NOMO-1 (cell line): ENCODE results near the gene DNLZ.

Experiments
- DNase-seq, 2 experiments: peaks; one replicate each; lab custom pipeline; 2025; ENCODE audit not compliant: unreplicated experiment in 2 of 2; lab: John Stamatoyannopoulos, UW

The DNLZ gene

GRCh38 chr9:136333486-136333885, 30.1 kb downstream of the DNLZ start:
- DNase-seq, result no peak

GRCh38 chr9:136333045-136333444, 30.5 kb downstream of the DNLZ start:
- no peak for DNase-seq

DNA sequence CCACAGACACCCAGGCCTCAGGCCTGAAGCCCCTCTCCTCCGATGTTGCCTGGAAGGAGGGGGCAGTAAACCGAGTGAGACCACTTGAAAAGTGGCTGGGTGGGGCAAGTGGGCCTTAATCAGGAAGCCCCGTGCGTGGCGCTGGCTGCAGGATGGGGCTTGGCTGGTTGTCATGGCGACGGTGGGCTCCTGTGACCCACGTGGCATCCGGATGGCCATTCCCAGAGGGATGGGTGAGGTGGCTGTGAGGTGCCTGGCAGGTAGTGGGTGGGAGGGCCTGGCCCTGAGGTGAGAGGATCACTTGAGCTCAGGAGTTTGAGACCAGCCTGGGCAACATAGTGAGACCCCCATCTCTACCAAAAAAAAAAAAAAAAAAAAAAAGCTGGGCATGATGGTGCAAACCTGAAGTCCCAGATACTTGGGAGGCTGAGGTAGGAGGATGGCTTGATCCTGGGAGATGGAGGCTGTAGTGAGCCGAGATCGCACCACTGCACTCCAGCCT, 31.0 kb downstream of the DNLZ start:
- no peak for DNase-seq

DNA sequence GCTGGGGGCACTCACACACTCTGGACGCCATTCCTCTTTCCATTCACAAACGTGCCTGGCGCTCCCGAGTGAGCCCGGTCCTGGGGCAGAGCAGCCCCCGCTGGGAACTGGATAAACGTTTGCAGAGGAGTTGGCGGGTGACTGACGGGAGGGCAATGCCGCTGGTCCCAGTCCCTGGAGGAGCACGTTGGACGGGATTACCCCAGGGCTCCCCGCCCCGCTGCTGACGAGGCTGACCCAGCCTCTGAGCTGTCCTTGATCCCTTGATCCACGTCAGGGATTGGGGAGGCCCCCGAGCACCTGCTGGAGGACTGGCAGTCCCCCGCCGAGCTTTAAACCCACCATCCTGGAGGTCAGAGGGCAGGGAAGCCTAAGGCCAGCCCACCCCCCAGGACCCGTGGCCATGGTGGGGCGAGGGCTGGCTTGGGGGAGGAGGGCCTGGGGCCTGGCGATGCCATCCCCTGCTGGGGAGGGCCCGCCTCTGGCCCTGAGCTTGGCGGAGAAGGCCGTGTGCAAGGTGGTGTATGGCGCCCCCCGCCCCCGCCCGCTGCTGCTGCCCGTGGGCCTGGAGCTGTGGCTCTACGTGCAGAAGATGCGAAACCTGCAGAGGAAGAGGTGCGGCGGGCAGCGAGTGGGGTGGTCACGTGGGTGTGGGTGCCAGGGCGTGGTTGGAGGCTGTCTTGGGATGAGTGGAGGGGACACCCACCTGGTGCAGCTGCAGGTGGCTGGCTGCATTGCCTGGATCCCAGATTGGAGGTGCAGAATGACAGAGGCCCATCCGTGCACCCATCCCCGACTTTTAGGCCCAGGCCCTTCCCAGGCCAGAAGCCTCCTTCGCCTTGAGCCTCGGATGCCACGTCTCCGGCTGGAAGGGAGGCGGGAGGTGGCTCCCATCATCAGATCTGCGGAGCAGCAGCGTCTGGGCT, 31.7 kb downstream of the DNLZ start:
- no peak for DNase-seq

- DNase-seq, result no peak
Observed at GRCh38 chr9:136331030-136331429, 32.5 kb downstream of the DNLZ start.

DNA sequence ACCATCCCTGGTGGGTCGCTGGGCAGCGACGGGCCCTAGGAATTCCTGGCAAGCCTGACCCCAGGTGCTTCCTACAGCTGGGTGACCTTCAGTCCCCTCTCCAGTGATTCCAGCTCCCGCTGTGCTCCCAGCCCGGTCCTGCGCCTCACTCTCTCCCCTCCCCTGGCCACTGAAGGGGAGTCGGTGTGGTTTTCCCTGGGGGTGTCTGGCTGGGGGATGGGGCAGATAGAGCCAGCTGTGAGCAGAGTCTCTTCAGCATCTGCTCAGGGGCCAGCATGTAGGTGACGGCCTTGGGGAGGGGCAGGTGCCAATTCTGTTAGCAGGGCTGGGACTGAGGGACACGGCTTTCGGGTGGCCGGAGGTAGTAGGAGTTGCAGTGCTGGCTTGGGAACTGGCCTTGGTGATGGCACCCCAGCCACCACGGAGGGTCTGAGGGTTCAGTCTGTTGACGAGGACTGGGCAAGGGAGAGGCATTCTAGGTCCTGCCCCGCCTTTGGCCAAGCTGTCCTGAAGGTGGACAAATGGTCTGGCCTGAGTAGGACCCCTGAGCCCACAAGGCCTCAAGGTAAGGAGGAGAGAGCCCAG, 33.0 kb downstream of the DNLZ start:
- no peak for DNase-seq

- no peak for DNase-seq
Observed at GRCh38 chr9:136329636-136330405, 33.7 kb downstream of the DNLZ start.

DNA sequence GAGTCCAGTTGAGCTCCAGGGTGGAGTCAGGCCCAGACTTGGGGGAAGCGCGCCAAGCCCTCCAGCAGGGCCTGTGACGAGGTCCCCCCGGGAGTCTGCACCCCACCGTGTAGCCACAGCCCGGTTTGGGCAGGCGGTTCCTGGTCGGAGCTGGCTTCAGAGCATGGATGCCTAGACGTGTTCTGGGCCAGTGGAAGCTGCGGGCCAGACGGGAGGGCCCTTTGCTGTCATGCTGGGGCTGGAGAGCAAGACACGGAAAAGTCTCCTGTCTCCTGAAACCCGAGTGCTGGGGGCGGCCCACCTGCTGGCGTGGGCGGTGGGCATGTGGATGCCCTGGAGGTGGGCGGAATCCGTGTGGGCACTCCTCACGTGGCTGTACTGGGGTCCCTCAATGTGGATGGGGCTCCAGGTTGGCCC, 34.3 kb downstream of the DNLZ start:
- no peak for DNase-seq

GRCh38 chr9:136328622-136329041, 34.9 kb downstream of the DNLZ start:
- DNase-seq, result no peak

DNA sequence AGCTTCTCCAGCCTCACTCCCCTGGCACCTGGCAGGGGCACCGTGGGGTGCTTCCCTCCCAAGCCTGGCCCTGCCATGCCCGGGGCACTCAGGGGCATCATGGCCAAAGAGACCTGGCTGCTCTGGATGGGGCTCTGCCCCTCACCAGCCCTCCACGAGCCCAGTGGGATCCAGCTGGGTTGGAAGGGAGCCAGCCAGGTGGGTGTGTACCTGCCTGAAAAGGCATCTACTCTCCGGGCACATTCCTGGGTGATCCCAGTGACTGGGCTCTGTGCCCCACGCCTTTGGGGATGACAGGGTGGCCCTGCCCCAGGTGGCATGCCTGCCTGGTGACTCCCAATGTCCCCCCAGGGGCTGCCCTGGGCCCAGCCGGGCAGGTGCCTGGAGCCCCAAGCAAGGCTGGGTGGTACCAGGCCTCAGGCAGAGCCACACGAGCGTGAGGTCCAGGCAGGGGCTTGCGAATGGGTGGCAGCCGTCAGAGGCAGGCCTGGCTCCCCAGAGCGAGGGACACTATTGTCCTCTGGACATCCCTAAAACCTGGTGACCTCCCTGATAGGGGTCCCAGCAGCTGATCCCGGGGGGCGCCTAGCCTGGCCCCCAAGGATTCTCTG, 35.4 kb downstream of the DNLZ start:
- no peak for DNase-seq

GRCh38 chr9:136327304-136327974, 36.1 kb downstream of the DNLZ start, which contains the start of gene GPSM1:
Gene GPSM1, plus strand, starts transcription at chr9:136327539. Its CDS starts 157 bp downstream, at chr9:136327696.
- peak in 1 of 2 experiments; percentile 51 for DNase-seq

GRCh38 chr9:136326761-136327303, 36.7 kb downstream of the DNLZ start:
- DNase-seq, result no peak

- no peak for DNase-seq
Observed at GRCh38 chr9:136326061-136326760, 37.3 kb downstream of the DNLZ start.

DNA sequence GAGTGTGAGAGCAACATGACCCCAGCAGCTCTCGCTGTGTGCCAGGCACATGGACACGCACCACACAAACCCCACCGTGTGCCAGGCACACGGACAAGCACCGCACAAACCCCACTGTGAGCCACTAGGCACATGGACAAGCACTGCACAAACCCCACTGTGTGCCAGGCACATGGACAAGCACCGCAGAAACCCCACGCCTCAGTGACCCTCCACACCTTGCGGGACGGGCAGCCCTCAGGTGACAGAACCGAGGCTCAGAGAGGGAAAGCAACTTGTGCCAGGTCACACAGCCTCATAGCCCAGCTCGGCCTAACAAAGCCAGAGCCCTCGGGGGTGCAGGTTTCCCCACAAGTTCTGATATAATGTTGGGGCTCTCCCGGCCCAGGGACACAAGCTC, 38.2 kb downstream of the DNLZ start:
- DNase-seq, result no peak

- no peak for DNase-seq
Observed at GRCh38 chr9:136324501-136325300, 38.8 kb downstream of the DNLZ start.

GRCh38 chr9:136323371-136323789, 40.2 kb downstream of the DNLZ start:
- DNase-seq, result no peak

GRCh38 chr9:136322756-136323330, 40.7 kb downstream of the DNLZ start:
- no peak for DNase-seq

GRCh38 chr9:136321561-136321960, 42.0 kb downstream of the DNLZ start:
- DNase-seq, result no peak
